HEK293T (cell line): ENCODE measurements around the gene YWHAH.

Experiments
- BHLHE40 ChIP-seq: fragments of 450-650 bp; IDR thresholded peaks from 2 replicates; pipeline ENCODE4 v1.6.1; 2016; ENCODE audit warnings: mild to moderate bottlenecking, moderate library complexity, borderline replicate concordance
- FOXA1 ChIP-seq: fragments of 450-650 bp; IDR thresholded peaks from 2 replicates; pipeline ENCODE4 v1.6.1; 2016; ENCODE audit warnings: mild to moderate bottlenecking
- HDGF ChIP-seq: fragments of 450-650 bp; IDR thresholded peaks from 2 replicates; pipeline ENCODE4 v1.6.1; 2017; ENCODE audit warnings: antibody characterized with exemption, borderline replicate concordance
- LEF1 ChIP-seq: fragments of 450-650 bp; IDR thresholded peaks from 2 replicates; pipeline ENCODE4 v1.6.1; 2017; ENCODE audit warnings: mild to moderate bottlenecking, borderline replicate concordance
- SP1 ChIP-seq: fragments of 450-650 bp; IDR thresholded peaks from 2 replicates; pipeline ENCODE4 v1.6.1; 2017
- SUZ12 ChIP-seq: fragments of 450-650 bp; IDR thresholded peaks from 2 replicates; pipeline ENCODE4 v1.6.1; 2016; ENCODE audit warnings: mild to moderate bottlenecking

- TF ChIP-seq BHLHE40 (no peak), SUZ12 (no peak), HDGF (no peak), SP1 (no peak), LEF1 (no peak), FOXA1 (no peak)
Measured at GRCh38 chr22:31980628-31981027, 36.3 kb downstream of the YWHAH start.
